ENCODE results near the gene FAAP24.
A peak's percentile ranks its signal among the peaks of the same experiment; 100 is the strongest.

Gene FAAP24

GRCh38 chr19:32969549-32969948 is 2.5 kb upstream of the FAAP24 start:
- Histone ChIP-seq H3F3A (ENCODE audit: insufficient read depth, low read length) (no peaks in the 10 kb centered on the region), H3K9ac (ENCODE audit: low read length) (no peak overlapping the region), H2AFZ (ENCODE audit: low read length) (no peak overlapping the region), H3K4me1 (ENCODE audit: insufficient read depth, low read length, severe bottlenecking) (peaks cover 20% of the 10 kb centered on the region), H3K4me3 (ENCODE audit: low read depth, low read length, poor library complexity, severe bottlenecking) (no peak overlapping the region), H3K36me3 (ENCODE audit: insufficient read depth, low read length) (no peaks in the 10 kb centered on the region; the same call in 1 of the 2 replicates), H3K9me3 (ENCODE audit: low read length) (no peaks in the 10 kb centered on the region), H3K4me2 (ENCODE audit: low read length) (no peak overlapping the region), H3K9me2 (ENCODE audit: low read depth, low read length) (no peaks in the 10 kb centered on the region), H4K20me1 (ENCODE audit: insufficient read depth, low read length) (no peaks in the 10 kb centered on the region), H3K79me2 (ENCODE audit: insufficient read depth, low read length) (no peaks in the 10 kb centered on the region), H3K27ac (ENCODE audit: low read depth, low read length, poor library complexity, severe bottlenecking) (no peak overlapping the region), H3K27me3 (ENCODE audit: insufficient read depth, low read length) (no peaks in the 10 kb centered on the region)
- TF ChIP-seq CTCF (IDR thresholded peaks at IDR 0.05; ENCODE audit: low read length) (no peak), EZH2 (IDR thresholded peaks at IDR 0.05; ENCODE audit: borderline replicate concordance, low read length) (no peak)

- Histone ChIP-seq H3K36me3 (ENCODE audit: insufficient read depth, low read length) (peaks cover 6% of the 10 kb centered on the region), H3F3A (ENCODE audit: insufficient read depth, low read length) (no peaks in the 10 kb centered on the region), H2AFZ (ENCODE audit: low read length) (no peak overlapping the region), H3K9me3 (ENCODE audit: low read length) (no peaks in the 10 kb centered on the region), H3K79me2 (ENCODE audit: insufficient read depth, low read length) (no peaks in the 10 kb centered on the region), H4K20me1 (ENCODE audit: insufficient read depth, low read length) (no peaks in the 10 kb centered on the region), H3K4me1 (ENCODE audit: insufficient read depth, low read length, severe bottlenecking) (peaks cover 20% of the 10 kb centered on the region), H3K4me2 (ENCODE audit: low read length) (peak overlapping the region; percentile 76), H3K9me2 (ENCODE audit: low read depth, low read length) (no peaks in the 10 kb centered on the region), H3K27me3 (ENCODE audit: insufficient read depth, low read length) (no peaks in the 10 kb centered on the region), H3K4me3 (ENCODE audit: low read depth, low read length, poor library complexity, severe bottlenecking) (peak overlapping the region; percentile 74), H3K27ac (ENCODE audit: low read depth, low read length, poor library complexity, severe bottlenecking) (no peak overlapping the region), H3K9ac (ENCODE audit: low read length) (peak overlapping the region; percentile 69)
- TF ChIP-seq CTCF (IDR thresholded peaks at IDR 0.05; ENCODE audit: low read length) = no peak
- no peak for TF ChIP-seq EZH2 (IDR thresholded peaks at IDR 0.05; ENCODE audit: borderline replicate concordance, low read length)
Measured at GRCh38 chr19:32971012-32971595, 938 bp upstream of the FAAP24 start.

- TF ChIP-seq CTCF (IDR thresholded peaks at IDR 0.05; ENCODE audit: low read length) = peak; percentile 84
- TF ChIP-seq EZH2 (IDR thresholded peaks at IDR 0.05; ENCODE audit: borderline replicate concordance, low read length) = no peak
- H4K20me1 ChIP-seq (ENCODE audit: insufficient read depth, low read length) = no peaks in the 10 kb centered on the region
- no peak overlapping the region for H3K4me3 ChIP-seq (ENCODE audit: low read depth, low read length, poor library complexity, severe bottlenecking)
- peaks cover 18% of the 10 kb centered on the region for H3K36me3 ChIP-seq (ENCODE audit: insufficient read depth, low read length)
- no peak overlapping the region for H3K27ac ChIP-seq (ENCODE audit: low read depth, low read length, poor library complexity, severe bottlenecking)
- H3K9me2 ChIP-seq (ENCODE audit: low read depth, low read length) = no peaks in the 10 kb centered on the region
- no peak overlapping the region for H3K9ac ChIP-seq (ENCODE audit: low read length)
- peaks cover 9% of the 10 kb centered on the region for H3K4me1 ChIP-seq (ENCODE audit: insufficient read depth, low read length, severe bottlenecking)
- no peak overlapping the region for H3K4me2 ChIP-seq (ENCODE audit: low read length)
- H3K27me3 ChIP-seq (ENCODE audit: insufficient read depth, low read length) = no peaks in the 10 kb centered on the region
- no peaks in the 10 kb centered on the region for H3K9me3 ChIP-seq (ENCODE audit: low read length)
- H3F3A ChIP-seq (ENCODE audit: insufficient read depth, low read length) = no peaks in the 10 kb centered on the region
- no peaks in the 10 kb centered on the region for H3K79me2 ChIP-seq (ENCODE audit: insufficient read depth, low read length)
- no peak overlapping the region for H2AFZ ChIP-seq (ENCODE audit: low read length)
Measured at GRCh38 chr19:32976223-32976805, 4.3 kb downstream of the FAAP24 start.
